ENCODE results near the gene TSNAX.

- no peak for TF ChIP-seq CTCF (IDR thresholded peaks at IDR 0.05; ENCODE audit: insufficient read depth, low read length)
- no peak for TF ChIP-seq POLR2AphosphoS5 (IDR thresholded peaks at IDR 0.05; ENCODE audit: low read depth)
- TF ChIP-seq GABPA (IDR thresholded peaks at IDR 0.05; ENCODE audit: low read depth), result no peak
These were observed 40.6 kb upstream of the TSNAX start for GRCh38 chr1:231487910-231488309.

Measured in HL-60 (cell line).